ENCODE results near the gene KLHL8. TPM values are rescaled to one million over a fixed set of nuclear protein-coding genes. Genes with fewer than 3 reads are reported as not detected.
"Not testable (repeated sequence)": the region's sequence is repeated elsewhere in the genome, so short reads cannot be mapped to it uniquely, and the experiment has no call there.

The KLHL8 gene
- polyA plus RNA-seq, 1 donor: 10.0 TPM

DNA sequence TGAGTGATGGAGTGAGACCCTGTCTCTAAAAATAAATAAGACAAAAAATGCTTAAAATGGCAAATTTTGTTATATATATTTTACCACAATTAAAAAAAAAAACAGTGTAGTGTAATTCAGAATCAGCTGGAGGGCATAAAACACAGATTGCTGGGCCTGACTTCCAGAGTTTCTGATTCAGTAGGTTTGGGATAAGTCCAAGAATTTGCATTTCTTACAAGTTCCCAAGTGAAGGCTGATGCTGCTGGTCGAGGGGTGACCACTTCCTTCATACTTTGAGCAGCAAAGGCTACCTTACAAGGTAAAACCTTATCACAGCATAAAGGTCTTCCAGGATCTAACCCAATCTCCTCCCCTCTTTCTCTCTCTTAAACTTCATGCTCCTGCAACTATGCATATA is 40.7 kb downstream of the KLHL8 start:
- no peak for DNase-seq (ENCODE audit: low read depth)

DNA sequence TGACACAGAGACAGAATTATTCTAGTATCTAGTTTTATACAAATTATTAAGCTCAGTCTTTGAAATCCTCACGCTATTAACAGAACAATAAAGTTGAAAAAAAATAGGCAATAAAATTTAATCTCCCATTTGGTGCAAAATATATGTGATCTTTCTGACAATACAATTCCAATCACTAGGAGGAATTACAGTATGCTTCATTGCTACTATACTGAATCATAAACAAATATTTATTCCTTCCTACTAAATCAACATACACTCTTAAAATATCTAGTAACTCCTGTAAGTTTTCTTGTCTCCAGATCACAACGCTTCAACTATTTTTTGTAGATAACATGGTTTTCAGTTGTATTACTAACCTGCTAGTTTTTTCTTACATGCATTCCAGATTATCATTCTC is 45.7 kb downstream of the KLHL8 start:
- DNase-seq (ENCODE audit: low read depth): no peak

DNA sequence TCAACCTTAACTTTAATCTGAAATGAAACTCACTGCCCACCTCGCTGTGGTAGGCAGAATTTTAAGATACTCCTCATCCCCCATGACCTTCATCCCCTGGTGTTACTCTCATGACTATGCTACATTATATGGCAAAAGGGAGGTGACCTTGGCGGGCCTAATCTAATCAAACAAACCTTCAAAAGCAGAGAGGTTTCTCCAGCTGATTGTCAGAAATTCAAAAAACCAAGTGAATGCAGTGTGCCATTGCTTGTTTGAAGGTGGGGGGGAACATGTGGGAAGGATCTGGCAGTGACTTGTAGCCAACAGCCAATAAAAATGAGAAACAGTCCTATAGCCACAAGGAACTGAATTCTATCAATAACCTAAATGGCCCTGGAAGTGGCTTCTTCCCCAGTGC is 48.5 kb downstream of the KLHL8 start:
- DNase-seq (ENCODE audit: low read depth): no peak

DNA sequence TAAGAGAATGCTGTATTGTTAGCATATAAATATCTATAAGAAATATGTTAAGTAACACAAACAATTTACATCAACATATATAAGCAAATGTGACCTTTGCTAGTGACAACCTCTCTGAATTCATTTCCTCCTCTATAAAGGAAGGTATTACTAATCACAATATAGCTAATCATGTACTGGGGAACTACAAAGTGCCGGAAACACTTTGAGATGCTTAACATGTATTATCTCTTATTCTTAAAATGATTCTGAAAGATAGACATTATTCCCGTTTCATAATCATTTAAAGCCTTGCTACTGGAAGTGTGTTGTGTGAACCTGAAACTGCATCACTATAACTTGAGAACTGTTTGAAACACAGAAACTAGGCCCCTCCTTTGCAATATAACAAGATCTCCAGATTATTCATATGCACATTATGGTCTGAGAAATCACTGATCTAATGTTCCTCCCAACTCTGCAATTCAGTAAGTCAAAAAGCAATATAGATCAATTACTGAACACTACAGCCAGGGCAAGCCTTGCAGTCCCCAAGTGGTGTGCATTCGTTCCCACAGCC is 54.0 kb downstream of the KLHL8 start:
- DNase-seq (ENCODE audit: low read depth): no peak

DNA sequence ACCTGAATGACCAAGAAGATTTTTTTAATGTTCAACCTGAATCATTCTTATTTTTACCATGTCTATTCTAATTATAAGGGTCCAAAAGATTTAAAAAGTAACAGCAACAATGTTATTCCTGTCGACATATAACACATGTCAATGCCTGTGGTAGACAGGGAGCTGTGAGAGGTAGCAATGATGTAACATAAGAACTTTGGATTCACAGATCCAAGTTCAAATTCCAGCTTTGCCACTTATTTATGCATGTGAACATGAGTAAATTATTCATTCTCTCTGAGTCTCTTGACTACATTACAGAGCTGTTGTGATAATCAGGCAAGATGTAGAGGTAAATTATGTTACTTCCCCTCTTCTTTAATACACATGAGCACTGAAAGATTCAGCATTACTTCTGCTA is 54.5 kb downstream of the KLHL8 start:
- no peak for DNase-seq (ENCODE audit: low read depth)

DNA sequence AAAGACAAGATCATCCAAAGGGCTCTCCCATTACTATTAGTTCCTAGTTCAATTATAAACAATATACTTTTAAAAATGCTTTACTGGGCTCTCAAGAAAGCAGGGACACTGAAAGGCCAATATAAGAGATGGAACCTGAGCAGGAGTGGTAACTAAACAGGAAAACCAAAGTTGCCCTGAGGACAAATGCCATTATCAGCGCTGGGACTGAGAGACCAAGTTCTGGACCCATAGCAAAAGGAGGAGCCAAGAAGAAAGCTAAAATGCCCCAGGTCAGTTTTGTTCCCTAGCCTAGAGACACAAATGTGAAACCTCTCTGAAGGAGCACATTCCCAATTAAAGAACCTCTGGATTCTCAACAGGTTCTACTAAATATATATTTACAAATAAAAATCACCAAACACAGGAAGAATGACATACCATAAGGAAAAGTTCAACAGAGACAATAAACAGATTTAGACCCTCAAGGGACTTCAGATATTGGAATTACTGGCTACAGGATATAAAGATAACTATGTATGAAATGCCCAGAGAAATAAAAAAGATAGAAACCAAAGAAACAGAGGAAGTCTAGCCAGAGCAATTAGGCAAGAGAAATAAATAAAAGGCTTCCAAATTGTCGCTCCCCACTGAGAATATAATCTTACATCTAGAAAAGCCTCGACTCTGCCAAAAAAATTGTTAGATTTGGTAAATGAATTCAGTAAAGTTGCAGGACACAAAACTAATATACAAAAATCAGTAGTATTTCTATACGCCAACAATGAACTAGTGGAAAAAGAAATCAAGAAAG is 67.1 kb downstream of the KLHL8 start:
- DNase-seq (ENCODE audit: low read depth): no peak

DNA sequence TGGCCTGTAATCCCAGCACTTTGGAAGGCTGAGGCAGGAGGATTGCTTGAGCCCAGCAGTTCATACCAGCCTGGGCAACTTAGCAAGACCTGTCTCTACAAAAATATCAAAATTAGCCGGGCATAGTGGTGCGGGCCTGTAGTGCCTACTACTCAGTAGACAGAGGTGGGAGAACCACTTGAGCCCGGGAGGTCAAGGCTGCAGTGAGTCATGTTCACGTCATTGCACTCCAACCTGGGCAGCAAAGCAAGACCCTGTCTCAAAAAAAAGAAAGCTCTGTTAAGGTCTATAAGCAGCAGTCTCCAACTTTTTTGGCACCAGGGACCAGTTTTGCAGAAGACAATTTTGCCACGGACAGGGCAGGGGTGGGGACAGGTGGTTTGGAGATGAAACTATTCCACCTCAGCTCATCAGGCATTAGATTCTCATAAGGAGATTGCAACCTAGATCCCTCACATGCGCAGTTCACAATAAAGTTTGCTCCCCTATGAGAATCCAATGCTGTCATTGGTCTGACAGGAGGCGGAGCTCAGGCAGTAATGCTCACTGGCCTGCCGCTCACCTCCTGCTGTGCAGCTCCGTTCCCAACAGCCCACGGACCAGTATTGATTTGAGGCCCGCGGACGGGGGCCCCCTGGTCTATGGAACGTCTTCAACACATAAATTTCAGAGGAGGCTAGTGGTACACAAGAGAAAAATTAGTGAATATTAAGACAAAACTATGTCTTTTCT is 67.9 kb downstream of the KLHL8 start:
- no peak for DNase-seq (ENCODE audit: low read depth)

DNA sequence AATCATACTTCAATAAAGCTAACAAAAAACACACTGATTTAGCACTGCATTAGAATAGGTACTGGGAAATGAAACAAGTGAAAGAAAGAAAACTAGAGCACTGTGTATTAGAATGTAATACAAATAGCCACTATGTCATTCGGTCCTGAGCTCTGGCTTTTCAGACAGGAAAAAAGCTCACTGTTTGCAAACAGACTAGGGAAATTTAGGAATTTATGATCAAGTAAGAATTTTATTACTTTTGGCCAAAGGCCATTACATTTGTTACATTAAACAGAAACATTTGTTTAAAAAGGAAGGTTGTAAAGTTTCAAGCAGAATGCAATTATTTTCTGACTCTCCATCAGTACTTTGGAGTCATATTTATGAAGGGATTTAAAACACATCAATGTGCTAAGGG is 68.7 kb downstream of the KLHL8 start:
- no peak for DNase-seq (ENCODE audit: low read depth)

DNA sequence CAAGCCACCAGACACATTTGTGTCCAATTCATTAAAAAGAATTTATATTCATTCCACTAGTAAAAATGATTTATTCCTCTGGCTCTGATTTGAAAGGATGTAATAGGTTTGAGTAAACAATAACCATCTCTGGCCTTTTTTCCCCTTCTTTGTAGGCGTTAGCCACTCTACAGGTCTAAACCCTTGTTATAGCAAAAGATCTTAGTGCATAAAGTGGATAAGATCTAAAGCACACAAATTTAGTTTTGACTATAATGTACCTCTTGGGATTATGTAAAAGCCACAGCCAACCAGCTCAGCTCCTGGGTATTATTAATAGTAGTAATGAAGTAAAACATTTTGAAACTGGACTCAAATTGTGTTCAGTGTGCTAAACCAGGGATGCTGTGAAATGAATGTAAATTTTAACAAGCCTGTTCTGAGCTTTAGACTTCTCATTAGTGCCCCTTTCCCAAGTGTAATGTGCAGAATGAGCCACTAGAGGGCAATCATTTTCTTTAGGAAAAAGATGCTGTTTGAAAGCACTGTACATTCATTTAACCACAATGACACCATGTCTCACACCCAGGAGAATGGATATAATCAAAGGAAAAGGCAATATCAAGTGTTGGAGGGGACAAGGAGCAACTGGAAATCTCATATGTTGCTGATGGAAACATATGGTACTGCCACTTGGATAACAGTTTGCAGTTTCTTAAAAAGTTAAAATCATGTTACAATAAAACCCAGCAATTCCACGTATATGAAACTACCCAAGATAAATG is 69.7 kb downstream of the KLHL8 start:
- DNase-seq (ENCODE audit: low read depth): peak; percentile 55

DNA sequence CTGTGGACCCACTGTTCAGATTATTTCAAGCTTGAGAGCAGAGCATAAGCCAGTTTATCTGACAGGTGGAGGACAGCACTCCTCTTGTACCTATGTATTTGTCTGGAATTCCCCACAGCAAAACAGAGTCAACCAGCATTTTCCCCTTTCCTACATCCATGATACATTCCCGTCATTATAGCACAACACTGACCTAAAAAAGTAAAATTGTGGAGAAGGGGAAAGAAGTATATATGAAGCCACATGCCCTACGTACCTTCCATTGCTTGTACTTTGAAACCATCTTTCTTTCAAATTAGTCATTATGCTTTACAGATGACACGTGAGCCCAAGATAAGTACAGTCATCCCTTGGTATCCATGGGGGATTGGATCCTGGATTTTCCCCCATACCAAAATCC is 73.3 kb downstream of the KLHL8 start:
- no peak for DNase-seq (ENCODE audit: low read depth)

DNA sequence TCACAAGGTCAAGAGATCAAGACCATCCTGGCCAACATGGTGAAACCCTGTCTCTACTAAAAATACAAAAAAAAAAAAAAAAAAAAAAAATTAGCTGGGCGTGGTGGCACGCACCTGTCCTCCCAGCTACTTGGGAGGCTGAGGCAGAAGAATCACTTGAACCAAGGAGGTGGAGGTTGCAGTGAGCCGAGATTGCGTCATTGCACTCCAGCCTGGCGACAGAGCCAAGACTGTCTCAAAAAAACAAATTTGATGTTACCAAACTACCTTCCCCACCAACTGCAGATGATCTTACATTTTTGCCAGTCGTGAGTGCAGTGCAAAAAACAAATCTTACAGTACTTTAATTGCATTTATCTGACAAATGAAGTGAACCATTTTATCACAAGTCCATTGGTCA is 74.5 kb downstream of the KLHL8 start:
- not testable (repeated sequence) for DNase-seq (ENCODE audit: low read depth)

DNA sequence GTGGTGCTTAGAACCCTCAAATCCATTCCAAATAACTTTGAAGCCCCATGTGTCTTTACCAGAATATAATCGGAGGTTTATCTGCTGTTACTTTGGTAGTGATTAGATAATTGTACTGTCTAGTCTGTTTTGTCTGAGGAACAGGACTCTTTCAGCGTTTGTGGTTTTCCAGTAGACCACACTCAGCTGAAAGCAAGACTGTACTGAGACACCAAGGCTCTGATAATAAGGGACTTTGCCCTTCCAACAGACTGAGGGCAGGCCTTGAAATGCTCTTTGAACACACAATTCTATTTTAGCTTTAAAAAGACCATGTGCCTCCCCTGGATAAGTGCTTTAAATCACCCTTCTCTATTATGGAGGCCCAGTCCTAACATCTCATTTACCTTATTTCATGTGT is 76.1 kb downstream of the KLHL8 start:
- DNase-seq (ENCODE audit: low read depth): no peak

DNA sequence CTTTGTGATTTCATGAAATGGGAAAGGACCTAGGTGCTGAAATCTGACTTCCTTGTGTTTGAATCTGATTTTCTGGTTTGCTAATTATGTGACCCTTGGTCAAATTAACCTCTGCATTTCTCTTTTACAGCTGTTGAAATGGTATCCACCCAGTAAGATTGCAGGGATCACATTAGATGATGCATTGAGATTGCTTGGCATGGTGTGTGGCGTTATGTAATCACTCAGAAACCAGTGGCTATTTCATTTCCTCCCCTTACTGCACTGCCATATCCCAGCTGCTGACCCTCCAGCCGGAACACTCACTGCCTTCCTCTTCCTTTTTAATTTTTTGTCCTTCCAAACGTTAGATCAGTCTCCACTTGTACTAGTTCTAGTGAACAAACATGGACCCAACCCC is 79.0 kb downstream of the KLHL8 start:
- DNase-seq (ENCODE audit: low read depth): no peak

DNA sequence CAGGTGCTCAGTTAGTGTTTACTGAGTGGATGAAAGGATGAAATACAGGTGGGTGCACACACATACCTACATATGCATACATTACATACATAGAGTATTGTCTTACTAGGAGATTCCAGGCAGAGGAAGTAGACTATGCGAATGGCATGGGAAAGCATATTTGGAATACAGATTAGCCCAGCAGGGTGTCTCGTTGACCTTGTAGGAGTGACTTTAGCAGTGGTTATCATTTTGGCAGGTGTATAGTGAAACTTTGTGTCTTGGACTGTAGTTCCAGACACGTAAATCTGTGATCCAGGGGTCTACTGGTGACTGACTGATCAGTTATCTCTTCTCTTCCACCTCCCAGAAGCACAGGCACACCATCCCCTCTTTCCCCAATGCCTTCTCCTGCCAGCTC is 86.3 kb downstream of the KLHL8 start:
- no peak for DNase-seq (ENCODE audit: low read depth)

DNA sequence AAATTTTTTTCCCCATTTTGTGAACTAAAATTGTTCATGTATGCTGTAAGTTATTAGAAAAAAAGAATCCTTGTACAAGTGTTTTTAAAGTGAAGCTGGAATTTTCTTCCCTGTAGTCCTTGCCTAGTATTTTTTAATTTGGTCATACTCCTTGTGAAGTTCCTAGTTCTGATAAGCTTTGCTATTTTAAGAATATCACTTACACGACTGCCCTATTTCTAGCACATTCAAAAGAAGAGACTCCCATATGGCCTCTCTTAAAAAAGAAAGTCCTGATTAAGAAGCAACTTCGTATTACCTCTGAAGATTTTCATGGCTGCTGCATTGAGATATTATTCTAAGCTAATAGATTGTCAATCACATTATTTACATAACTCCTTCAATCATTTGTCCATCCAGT is 87.2 kb downstream of the KLHL8 start:
- DNase-seq (ENCODE audit: low read depth): no peak

DNA sequence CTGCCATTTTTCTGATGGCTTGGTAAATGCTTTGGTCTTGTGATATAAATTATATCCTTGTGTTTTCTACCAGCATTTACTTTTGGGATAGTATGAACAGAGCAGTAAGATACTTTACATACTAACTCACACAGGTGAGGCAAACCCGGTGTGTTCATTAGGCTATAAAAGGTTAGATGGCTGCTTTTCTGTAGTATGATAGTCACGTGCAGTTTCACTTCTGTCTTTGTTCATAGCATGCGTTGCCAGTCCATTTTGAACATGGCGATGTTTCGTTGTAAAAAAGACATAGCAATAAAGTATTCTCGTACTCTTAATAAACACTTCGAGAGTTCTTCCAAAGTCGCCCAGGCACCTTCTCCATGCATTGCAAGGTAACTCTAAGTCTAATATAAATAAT is 88.4 kb downstream of the KLHL8 start:
- DNase-seq (ENCODE audit: low read depth): no peak

DNA sequence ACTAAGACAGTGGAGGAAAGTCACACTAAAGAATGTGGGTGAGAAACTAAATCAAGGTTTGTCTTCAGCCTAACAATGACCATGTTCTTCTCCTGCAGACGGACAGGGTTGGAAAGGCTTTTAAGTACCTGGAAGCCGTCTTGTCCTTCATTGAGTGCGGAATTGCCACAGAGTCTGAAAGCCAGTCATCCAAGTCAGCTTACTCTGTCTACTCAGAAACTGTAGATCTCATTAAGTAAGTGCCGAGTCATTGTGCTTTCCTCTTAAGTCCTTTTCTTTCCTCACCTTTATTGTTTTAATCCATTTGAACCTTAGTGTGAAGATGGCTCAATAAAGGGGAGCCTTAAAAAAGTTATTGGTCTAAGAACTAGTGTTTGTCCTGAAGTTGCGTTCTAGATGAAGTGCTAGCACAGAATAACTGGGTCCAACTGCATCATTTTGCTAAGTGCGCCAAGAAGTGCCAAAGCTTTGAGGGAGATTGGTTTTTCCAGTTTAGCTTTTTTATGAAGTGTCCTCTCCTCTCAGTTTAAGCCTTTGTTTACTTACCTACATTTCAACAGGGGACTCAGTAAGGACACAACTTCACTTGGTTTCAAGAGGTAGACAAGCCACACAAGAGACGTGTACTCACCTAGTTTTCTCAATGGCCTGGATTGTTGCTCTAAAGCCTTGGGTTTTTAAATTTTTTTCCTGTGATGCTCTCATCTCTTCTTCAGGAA is 89.3 kb downstream of the KLHL8 start:
- no peak for DNase-seq (ENCODE audit: low read depth)

DNA sequence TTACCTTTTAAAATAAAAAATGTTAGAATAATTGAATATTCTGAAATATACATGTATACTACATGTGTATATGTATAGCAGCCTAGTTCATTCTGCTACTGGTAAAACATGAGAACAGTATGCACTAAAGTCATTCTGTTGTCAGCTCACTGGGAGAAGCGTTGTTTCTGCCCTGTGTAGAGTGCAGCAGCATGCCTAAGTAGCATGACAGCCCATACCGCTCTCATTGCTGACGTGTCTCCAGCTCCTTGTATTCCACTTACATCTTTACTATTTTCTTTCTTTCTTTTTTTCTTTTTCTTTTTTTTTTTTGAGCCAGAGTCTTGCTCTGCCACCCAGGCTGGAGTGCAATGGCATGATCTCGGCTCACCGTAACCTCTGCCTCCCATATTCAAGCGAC is 90.7 kb downstream of the KLHL8 start:
- DNase-seq (ENCODE audit: low read depth): no peak

DNA sequence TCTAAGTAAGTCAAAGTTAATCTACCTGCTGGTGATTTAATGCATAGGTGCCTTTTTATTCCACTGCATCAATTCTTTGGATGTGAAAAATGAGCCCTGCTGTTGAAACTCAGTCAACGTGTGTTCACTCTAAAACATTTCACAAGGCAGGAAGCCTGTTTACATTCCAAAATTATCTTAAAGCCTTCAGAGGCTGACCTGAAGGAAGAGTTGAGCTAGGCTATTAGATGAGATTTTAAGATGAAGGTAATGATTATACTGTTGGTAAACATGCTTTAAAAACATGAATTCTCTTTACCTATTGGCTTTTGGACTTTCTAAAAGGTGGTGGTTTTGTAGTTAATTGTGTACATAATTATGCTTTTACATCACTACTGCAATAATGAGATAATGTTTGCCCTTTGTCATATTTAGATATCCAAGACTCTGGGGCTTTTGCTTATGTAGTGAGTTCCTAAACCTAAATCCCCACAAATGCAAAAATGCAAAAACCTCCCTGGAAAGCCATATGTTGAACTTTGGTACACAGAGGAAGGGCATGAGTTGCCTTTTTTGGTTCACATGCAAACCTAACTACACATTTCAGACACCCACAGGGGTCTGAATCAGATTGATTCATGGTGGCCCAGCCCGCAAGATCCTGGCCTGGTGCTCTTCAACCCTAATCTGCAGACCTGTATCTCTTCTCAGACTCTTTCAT is 92.3 kb downstream of the KLHL8 start:
- no peak for DNase-seq (ENCODE audit: low read depth)

DNA sequence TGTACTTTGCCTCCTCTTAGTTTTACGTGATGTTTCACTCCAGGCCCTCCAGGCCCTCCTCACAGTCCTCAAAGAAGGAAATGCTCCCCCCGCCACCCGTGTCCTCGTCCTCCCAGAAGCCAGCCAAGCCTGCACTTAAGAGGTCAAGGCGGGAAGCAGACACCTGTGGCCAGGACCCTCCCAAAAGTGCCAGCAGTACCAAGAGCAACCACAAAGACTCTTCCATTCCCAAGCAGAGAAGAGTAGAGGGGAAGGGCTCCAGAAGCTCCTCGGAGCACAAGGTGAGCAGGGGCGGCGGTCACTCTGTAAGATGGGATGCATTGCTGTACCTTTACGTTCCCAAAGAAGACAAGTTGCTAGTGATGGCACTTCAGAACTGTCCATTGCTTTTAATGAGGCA is 94.4 kb downstream of the KLHL8 start:
- DNase-seq (ENCODE audit: low read depth): no peak

DNA sequence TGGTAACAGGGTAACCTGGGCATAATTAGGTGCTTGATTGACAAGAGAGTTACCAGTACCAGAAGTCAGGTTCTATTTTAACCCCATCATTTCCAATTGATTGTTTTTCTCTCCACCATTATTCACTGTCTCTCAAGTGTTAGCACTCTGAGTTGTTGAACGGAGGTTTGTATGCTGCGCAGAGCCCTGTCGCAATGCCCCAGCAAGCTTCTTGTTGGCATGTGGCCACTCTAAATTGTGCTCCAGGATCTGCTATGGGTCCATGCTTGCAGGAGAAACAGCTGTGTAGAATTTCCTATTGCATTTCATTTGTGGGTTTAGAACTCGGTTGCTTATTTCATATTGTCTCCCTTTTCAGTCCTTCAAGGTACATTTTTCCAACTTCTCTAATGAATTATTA is 98.2 kb downstream of the KLHL8 start:
- no peak for DNase-seq (ENCODE audit: low read depth)

Measured in forelimb muscle (tissue), 1 donor.